Measurements from ENCODE around the gene PTPRF. TPM values are rescaled to one million over a fixed set of nuclear protein-coding genes. Genes with fewer than 3 reads are reported as not detected.
"Not testable (repeated sequence)": the region's sequence is repeated elsewhere in the genome, so short reads cannot be mapped to it uniquely, and the experiment has no call there.

Gene PTPRF
- total RNA-seq (2014; rRNA removed; shearing (Covaris generic)) = 8.5 and 11.6 TPM in 2 replicates

DNA sequence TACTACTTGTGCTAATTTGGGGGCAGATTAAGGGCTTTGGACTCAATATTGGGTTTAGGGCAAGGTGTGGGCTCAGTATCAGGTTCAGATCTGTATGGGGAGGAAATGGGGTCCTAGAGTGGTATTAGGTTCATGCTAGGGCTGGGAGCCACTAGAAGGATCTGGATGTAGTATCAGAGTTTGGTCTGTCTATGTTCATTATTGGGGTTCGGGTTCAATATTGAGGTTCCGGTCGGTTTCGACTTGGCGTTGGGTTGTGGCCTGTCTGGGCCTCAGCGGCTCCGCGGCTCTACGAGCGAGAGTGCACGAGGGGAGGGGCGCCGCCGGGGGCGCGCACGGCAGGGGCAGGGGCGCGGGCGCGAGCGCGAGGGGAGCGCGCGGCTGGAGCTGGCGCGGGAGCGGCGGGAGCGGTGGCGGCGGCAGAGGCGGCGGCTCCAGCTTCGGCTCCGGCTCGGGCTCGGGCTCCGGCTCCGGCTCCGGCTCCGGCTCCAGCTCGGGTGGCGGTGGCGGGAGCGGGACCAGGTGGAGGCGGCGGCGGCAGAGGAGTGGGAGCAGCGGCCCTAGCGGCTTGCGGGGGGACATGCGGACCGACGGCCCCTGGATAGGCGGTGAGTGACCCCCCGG lies at the start of gene PTPRF:
TSS of gene PTPRF (plus strand) at position 401 of the 624 bp plus-strand sequence. CDS start 14,193 bp downstream, outside the sequence.
- DNase-seq (ENCODE audit: low spot score) = no peak

DNA sequence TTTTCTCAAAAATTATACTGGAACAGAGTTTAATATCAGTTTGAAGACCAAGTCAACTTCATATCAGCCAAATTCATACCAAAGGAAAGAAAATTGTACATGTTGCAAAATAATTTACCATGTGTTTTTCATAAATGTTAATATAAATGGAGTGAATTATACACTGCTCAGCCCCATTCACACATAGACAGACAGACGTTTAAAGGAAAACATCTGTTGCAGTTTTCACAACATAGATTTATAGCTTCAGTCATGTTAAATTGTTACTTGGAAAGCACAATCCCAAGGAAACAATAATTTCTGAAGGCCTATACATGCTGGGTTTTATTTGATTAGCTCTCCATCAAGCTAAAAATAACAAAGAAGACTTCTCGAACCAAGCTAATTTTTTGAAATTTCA lies 49.2 kb upstream of the PTPRF start:
- DNase-seq (ENCODE audit: low spot score) = no peak

DNA sequence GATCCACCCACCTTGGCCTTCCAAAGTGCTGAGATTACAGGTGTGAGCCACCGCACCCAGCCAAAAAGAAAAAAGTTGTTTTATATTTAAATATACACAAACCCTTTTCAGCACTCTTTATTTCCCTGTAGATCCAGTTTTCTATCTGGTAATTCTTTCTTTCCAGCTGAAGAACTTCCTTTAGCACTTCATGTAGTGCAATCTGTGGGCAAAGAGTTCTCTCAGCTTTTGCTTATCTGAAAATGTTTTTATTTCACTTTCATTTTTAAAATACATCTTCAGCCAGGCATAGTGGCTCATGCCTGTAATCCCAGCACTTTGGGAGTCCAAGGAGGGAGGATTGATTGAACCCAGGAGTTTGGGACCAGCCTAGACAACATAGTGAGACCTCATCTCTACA lies 48.5 kb upstream of the PTPRF start:
- DNase-seq (ENCODE audit: low spot score) = no peak

DNA sequence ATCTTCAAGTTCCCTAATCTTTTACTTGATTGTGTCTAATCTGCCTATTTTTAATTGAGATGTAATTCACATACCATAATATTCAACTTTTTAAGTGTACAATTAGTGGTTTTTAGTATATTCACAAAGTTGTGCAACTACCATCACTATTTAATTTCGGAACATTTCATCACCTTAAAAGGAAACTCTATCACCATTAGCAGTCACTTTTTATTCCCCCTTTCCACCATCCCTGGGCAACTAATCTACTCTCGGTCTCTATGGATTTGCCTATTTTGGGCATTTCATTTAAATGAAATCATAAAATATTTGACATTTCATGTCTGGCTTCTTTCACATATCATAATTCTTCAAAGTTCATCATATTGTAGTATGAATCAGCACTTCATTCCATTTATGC lies 46.3 kb upstream of the PTPRF start:
- no peak for DNase-seq (ENCODE audit: low spot score)

DNA sequence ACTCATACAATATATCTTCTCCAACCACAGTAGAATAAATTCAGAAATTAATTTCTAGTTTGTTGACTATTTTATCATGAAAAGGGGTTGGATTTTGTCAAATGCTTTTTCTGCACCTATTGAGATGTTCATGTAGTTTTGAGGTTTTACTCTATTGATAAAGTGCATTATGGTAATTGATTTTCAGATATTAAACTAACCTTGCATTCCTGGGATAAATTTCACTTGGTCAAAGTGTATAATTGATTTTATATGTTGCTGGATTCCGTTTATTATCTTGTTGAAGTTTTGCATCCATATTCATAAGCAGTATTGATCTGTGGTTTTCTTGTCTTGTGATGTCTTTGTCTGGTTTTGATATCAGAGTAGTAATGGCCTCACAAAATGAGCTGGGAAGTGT lies 42.5 kb upstream of the PTPRF start:
- DNase-seq (ENCODE audit: low spot score) = no peak

DNA sequence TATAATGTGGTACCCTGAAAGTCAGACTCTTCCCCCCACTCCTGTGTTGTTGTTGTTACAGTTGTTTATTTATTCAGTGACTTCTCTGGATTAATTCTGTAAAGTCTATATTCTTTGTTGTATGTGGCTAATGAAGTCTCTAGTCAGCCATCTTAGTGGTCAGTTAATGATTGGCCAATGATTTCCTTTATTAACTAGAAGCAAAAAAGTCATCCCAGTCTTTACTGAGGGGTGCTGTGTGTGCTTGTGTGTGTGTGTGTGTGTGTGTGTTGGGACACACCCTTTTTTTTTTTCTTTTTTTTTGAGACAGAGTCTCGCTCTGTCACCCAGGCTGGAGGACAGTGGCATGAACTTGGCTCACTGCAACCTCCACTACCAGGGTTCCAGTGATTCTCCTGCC lies 39.6 kb upstream of the PTPRF start:
- no peak for DNase-seq (ENCODE audit: low spot score)

DNA sequence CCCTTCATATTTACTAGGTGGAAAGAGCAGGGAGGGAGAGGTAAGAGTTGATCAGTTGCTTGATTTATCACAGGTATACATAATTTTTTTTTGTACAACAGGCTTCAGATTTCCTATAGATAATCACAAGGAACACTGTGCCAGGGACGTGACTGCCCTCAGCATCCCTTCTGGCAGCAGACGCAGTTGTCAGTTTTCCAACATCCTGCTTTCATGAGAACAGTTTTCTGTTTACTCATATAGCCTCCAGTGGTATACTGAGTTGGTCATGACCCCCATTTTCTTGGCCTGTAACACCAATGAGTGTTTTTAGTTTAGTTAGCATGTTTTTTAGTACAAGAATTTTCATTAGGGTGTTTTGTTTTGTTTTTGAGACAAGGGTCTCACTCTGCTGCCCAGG lies 37.9 kb upstream of the PTPRF start:
- no peak for DNase-seq (ENCODE audit: low spot score)

DNA sequence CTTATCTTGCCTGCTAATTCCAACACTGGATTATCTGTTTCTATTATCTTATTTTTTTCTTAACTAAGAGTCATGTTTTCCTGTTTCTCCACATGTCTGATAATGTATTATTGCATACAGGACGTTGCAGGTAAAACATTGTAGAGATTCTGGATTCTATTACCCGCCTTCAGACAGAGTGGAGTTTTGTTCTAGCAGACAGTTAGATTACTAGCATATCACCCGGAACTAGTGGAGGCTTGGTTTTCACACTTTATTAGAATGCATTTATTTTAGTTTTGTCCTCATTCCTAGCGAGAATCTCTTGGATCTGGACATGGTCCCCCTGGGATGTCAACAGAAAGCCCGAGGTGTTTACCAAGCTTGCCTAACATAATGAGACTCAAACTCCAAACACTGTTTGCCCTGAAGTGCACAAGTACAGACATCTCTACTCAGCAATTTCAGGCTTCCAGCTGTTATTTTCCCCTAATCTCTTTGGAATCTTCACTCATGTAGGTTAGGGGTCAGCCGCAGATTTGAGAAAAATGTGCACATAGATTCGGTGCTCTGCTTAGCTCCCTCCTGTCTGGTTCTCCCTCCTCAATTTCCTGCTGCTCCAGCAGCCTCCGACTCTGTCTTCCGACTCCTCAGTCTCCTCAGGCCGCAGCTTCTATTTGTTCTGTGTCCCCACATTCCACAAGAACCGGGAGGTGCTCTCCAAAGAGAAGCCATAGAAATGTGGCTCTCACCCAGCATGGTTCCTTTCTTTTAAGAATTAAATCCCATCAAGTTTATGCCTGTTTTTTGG lies 36.8 kb upstream of the PTPRF start:
- DNase-seq (ENCODE audit: low spot score) = no peak

DNA sequence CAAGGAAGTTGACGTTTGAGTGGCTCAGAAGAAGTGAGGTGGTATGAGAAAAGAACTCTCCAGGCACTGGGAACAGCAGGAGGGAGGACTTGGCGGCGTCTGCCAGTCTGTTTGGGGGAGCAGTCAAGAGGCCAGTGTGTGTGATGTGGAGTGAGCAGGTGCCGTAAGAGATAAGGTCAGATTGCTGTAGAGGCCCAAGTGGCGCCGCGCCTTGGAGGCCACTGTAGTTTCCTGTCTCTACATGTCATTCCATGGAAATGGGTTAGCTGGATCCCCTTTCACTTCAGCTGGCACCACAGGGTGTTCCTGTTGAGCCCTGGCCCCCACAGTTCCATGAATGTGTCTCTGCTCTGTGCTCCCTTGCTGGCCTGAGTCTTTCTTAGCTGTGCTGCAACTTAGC lies 35.5 kb upstream of the PTPRF start:
- no peak for DNase-seq (ENCODE audit: low spot score)

DNA sequence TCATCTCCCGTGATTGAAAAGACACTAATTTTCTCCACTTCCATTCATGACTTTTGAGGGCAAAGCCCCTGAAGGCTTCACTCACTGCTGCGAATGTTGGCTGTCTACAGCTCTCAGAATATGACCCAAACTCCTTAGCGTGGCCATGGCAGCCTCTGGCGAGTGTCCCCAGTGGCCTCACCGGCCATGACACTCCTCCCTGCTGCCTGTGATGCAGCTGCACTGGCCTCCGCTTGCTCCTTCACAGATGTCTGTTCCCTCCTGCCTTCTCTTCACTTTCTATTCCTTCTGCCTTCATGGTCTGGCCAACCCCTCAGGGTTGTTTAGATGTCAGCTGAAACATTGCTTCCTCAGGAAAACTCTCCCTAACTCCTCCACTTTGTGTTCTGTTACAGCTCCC lies 30.8 kb upstream of the PTPRF start:
- DNase-seq (ENCODE audit: low spot score) = no peak

DNA sequence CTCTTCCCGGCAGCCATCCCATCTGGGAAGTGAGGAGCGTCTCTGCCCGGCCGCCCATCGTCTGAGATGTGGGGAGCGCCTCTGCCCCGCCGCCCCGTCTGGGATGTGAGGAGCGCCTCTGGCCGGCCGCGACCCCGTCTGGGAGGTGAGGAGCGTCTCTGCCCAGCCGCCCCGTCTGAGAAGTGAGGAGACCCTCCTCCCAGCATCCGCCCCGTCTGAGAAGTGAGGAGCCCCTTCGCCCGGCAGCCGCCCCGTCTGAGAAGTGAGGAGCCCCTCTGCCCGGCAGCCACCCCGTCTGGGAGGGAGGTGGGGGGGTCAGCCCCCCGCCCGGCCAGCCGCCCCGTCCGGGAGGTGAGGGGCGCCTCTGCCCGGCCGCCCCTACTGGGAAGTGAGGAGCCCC lies 28.9 kb upstream of the PTPRF start:
- not testable (repeated sequence) for DNase-seq (ENCODE audit: low spot score)

DNA sequence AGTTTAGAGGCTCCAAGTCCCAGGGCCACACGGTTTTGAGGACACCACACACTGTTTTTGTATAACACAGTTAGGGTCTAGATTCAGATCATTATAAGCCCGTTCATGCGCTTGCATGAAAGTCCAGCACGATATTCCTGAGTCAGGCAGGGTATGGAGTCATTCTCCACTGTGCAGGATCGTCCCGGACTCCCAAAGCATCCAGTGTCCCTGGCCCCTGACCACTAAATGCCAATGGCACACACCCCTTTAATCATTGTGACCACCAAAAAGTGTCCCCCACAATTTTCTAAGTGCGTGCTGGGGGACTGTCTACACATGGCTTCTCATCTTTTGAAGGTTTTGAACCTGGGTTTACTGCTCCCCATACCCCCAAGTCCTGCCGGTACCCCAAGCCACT lies 27.1 kb upstream of the PTPRF start:
- no peak for DNase-seq (ENCODE audit: low spot score)

DNA sequence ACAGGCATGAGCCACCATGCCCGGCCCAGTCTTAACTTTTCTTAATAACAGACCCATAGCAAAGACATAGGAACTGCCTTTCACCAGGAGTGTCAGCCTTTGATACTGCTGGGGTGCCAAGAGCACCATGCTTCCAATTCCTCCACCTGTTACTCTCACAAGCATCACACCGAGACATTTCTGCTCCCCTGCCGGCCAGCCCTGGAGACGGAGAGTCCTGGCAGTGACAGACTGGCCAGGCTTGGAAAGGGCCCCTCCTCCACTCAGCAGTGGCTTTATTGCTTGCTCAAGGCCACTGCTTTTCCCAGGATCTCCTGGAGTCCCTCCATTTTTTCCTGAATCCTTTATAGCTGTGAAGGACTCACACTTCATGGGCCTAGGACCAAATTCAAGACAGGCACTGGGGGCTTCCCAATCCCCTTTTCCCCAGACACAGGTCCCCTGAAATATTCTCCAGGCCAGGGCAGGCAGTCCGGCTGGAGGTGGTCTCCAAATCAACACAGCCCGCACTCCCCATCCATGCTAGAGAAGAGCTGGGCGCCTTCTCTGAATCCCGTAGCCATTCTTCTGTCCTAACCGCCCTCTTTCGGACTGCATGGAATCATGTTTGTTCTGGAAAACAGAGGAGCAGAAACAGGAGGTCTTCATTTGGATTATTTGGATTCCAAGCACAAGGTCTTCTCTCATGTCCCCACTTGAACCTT lies 25.5 kb upstream of the PTPRF start:
- DNase-seq (ENCODE audit: low spot score) = no peak

DNA sequence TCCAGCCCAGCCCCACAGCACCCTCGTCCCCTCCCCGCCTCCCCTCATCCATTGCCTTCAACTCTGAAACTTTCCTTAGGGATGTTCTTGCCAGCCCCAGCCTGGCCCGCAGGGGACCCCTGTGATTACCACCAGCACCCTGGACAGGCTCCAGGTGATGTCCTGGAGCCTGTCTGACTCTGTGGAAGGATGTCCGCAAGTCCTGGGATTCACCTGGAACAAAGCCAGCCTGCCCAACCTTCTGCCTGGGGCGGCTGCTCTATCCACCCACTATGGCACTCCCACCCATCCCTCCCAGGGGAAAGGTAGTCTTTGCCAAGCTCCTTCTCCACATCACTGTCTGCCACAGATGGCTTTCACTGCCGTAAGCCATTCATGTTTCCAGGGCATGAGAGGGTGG lies 24.4 kb upstream of the PTPRF start:
- DNase-seq (ENCODE audit: low spot score) = no peak

DNA sequence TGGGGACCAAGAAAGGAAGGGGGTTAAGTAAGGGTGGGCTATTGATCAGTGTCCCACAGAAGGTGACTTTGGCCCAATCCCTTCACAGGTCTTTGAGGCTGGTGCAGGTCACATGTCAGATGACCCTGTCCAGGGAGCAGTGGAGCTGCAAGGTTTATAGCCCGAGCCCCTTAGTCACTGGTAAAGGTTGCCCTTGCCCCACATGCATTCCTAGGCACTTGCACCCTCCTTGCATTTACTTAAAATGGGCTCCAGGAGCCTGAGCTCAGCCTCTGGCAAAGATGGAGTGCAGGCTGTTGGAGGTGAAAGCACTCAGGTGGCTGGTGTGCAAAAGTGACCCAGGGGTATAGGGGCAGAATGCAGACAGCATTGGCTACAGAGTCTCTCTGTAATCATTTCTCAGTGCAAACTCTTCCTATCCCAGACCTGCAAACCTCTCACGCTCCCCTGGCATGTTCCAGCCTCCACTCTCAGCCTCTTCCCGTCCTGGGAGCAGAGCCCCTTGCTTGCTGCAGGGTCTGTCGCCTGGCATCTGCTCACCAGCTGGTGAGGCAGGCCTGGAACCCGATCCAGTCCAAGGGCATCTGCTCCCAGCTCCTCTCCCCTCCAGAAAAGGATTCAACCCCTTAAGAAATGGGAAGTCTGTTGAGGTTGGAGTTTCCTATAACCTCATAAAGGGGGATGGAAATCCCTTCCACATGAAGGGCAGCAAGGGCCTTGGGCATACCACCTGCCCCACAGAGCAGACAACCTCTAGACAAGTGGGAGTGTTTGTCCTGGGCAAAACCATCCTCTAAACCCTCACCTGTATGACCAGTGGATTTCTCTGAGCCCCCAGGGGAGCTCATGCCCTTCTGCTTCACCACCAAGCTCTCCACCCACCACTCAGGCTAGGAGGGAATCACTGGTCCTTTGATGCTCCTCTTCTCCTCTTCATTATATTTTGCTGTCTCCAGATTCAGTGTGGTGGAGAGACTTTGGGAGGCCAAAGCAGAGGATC lies 23.1 kb upstream of the PTPRF start:
- no peak for DNase-seq (ENCODE audit: low spot score)

DNA sequence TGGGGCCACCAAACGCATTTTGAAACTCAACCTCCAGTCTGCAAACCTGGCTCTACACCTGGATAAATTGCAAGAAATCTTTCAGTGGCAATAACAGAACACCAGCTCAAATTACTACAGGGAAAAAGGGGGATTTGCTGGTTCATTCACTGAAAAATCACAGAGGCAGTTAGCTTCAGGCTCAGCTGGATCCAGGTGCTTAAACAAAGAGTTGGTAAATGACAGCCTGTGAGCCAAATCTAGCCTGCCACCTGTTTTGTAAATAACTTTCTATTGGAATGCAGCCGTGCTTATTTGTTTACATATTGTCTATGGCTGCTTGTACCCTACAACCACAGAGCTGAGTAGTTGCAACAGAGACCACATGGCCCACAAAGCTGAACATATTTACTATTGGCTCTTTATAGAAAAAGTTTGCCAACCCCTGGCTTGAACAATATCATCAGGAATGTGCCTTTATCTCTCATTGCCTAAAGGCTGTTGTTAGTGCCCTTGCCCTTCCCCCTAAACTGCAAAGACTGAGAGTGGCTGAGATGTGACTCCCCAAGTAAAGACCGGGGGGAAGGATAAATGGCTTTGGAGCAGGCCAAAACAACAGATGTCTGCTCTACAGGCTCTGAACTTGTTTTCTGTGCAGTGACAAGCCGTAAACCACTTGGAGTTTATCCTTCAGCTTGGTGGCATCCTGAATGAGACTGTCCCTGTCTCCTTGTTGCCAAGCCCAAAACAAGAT lies 21.5 kb upstream of the PTPRF start:
- no peak for DNase-seq (ENCODE audit: low spot score)

DNA sequence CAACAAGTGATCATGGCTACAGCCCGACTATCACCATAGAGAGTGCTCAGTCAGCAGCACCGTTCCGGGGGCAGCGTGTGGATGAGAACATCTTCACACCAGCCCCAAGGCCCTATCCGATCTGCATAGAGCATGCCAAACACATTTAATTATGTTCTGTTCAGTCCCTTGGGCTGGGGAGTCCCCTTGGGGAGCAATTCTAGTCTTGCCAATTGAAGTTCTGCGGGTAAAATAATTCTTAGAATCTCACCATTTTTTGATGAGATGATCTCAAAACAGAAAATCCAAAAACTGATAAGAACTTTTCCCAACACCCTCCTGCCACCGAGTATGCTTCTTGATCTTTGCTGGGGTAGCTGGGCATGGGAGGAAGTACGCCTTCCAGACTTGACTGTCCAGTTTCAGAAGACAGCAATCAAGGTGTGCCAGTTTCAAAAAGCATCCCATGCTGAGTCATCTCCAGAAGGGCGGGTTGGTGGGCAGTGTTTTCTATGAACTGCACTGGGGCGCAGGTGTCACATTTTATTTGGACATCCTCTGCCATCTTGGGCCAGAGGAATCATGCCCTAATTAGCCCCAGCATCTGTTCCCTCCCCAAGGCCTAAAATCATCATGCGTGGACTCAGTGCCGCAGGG lies 20.8 kb upstream of the PTPRF start:
- DNase-seq (ENCODE audit: low spot score) = no peak

DNA sequence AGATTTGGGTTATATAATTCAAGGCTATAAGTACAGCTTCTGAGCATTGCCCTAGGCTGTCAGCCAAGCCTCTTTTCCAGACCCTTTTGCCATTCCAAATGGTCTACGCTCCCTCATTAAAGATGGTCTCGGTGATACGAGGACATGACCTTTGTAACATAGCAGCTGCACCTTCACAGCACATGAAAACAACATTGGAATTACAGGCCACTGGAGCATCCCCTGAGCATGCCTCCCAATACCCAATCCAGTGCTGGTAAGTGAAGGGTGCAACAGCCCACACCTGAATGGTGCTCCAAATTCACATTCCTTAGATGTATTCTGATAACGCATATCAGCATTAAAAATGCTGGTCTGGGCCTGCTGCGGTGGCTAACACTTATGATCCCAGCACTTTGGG lies 20.1 kb upstream of the PTPRF start:
- DNase-seq (ENCODE audit: low spot score) = no peak

DNA sequence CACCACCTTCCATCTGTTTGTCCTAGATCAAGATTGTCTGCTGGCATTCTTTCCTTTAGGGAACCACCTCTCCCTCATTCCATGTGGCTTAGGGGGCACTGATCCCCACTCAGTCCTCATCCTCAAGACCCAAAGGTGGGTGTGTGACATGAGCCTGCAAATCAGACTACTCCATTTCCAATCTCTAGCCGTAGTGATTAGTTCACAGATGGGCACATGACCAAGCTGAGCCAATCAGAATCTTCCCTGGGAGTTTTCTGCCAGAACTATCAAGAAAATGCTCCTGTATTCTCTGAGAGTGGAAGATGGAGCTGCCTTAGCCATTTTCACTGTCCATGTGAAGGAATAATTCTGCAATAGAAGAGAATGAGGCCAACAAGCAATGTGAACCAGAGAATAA lies 19.3 kb upstream of the PTPRF start:
- DNase-seq (ENCODE audit: low spot score) = no peak

DNA sequence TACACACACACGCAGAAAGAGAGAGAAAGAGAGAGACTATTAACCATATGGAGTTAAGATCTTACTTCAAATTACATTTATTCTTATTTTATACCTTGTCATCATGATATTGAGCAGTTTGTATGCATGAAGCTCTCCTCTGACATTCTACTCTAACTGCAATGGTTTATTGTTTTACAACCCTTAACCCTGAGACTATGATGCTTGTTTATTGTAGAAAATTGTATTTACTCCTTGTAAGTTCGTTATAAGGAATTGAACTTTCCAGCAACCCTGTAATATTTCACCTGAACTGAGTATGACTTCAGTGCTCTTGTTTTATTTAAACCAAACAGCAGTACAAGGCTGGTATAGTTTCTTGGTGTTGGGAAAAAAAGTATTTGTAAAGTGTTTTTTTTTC lies 18.6 kb upstream of the PTPRF start:
- no peak for DNase-seq (ENCODE audit: low spot score)

DNA sequence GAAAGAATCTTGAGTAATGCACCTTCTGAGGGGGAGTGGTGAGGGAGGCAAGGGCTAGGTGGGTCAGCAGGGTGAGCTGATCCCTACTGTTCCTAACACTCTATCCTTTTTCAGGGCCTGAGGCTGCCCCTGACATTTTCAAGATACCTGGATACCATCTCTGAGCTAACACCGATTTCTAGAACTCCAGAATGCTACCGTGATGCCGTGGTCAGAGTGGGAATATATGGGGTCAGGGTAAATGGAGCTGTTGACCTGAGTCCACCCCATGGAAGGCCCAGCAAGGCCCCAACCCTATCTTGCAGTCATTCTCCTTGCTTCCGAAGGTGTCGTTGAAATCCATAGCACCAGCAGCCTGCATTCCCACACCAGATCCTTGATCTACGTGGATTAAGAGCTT lies 18.0 kb upstream of the PTPRF start:
- no peak for DNase-seq (ENCODE audit: low spot score)
